ENCODE data around the gene OR10Z1. TPM values are rescaled to one million over a fixed set of nuclear protein-coding genes. Genes with fewer than 3 reads are reported as not detected.

OR10Z1 gene, protein sequence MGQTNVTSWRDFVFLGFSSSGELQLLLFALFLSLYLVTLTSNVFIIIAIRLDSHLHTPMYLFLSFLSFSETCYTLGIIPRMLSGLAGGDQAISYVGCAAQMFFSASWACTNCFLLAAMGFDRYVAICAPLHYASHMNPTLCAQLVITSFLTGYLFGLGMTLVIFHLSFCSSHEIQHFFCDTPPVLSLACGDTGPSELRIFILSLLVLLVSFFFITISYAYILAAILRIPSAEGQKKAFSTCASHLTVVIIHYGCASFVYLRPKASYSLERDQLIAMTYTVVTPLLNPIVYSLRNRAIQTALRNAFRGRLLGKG
- total RNA-seq (ENCODE audit: low replicate concordance) = not detected in 2 replicates
- long read RNA-seq = 0 reads

DNA sequence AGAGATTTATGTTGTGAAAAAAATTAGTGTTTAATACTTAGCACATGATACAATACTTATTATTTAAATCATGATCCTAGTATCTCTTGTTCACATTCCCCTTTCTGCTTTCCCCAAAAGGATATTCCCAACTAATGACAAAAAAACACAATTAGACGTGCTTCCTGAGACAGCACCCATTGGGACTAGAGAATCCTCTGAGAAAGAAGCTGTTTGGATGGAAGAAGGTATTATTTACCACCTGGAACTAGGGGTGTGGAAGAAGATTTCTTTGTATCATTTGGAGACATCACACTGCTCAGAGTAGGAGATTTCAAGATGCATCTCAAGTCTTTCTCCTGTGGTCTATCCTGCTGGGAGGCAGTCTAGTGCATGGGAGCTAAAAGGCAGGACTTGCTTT is at the start of gene OR10Z1:
OR10Z1 (plus strand) TSS at position 301 of the 400 bp plus-strand sequence. CDS start 1,171 bp downstream, outside the sequence.
- Mint-ChIP-seq H3K27me3 (peaks cover 3% of the 10 kb centered on the region), H3K9me3 (no peaks in the 10 kb centered on the region), H3K4me1 (ENCODE audit: unreplicated experiment) (no peaks in the 10 kb centered on the region), H3K36me3 (no peaks in the 10 kb centered on the region), H3K4me3 (no peak within 1 kb of the TSS), H3K27ac (no peak within 1 kb of the TSS)
- no peak for DNase-seq (ENCODE audit: extremely low spot score, unreplicated experiment)
- TF ChIP-seq, protein P1, sequence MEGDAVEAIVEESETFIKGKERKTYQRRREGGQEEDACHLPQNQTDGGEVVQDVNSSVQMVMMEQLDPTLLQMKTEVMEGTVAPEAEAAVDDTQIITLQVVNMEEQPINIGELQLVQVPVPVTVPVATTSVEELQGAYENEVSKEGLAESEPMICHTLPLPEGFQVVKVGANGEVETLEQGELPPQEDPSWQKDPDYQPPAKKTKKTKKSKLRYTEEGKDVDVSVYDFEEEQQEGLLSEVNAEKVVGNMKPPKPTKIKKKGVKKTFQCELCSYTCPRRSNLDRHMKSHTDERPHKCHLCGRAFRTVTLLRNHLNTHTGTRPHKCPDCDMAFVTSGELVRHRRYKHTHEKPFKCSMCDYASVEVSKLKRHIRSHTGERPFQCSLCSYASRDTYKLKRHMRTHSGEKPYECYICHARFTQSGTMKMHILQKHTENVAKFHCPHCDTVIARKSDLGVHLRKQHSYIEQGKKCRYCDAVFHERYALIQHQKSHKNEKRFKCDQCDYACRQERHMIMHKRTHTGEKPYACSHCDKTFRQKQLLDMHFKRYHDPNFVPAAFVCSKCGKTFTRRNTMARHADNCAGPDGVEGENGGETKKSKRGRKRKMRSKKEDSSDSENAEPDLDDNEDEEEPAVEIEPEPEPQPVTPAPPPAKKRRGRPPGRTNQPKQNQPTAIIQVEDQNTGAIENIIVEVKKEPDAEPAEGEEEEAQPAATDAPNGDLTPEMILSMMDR (conservative IDR thresholded peaks at IDR 0.05) = no peak

DNA sequence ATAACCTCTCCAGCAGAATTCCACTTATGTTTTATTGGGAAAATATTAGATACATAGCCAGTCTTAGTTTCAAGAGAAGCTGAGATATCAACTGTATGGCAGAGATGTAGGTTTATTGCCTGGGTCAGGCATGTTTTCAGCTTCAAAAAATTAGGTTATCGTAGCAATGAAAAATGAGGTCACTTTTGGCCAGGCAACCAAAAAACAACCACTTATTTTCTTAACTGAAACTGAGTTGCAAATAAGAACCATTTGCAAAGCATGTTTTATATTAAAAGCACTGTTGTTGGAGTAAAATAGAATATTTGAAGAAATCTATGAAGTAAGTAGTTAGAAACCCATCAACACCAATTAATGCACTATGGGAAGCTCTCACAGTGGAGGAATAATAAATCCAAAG is 45.4 kb upstream of the OR10Z1 start:
- TF ChIP-seq, protein P1 (conservative IDR thresholded peaks at IDR 0.05) = no peak
- no peak for DNase-seq (ENCODE audit: extremely low spot score, unreplicated experiment)
- Mint-ChIP-seq H3K27me3 (peaks cover 3% of the 10 kb centered on the region), H3K9me3 (no peaks in the 10 kb centered on the region), H3K4me1 (ENCODE audit: unreplicated experiment) (no peaks in the 10 kb centered on the region), H3K4me3 (no peak overlapping the region), H3K27ac (no peak overlapping the region), H3K36me3 (no peaks in the 10 kb centered on the region)

DNA sequence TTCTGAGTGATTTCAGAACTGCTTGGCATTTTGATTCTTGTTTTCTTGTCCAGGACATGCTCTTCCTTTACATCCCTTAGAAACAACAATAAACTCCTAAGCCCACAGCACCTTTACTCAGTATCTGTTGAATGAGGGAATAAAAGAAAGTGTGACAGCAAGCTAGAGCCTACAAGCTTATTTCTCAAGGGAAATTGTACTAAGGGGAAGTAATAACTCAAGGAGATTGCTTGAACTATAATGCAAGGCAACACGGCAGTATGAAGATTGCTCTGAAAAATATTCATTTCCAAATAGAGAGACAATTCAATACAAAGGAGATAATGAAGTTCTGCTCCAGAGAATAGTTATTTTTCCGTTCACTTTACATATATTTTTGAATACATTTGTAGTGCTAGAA is 41.2 kb upstream of the OR10Z1 start:
- Mint-ChIP-seq H3K27me3 (peaks cover 7% of the 10 kb centered on the region), H3K9me3 (no peaks in the 10 kb centered on the region), H3K4me1 (ENCODE audit: unreplicated experiment) (no peaks in the 10 kb centered on the region), H3K36me3 (no peaks in the 10 kb centered on the region), H3K4me3 (no peak overlapping the region), H3K27ac (no peak overlapping the region)
- TF ChIP-seq, protein P1 (conservative IDR thresholded peaks at IDR 0.05) = no peak
- no peak for DNase-seq (ENCODE audit: extremely low spot score, unreplicated experiment)

DNA sequence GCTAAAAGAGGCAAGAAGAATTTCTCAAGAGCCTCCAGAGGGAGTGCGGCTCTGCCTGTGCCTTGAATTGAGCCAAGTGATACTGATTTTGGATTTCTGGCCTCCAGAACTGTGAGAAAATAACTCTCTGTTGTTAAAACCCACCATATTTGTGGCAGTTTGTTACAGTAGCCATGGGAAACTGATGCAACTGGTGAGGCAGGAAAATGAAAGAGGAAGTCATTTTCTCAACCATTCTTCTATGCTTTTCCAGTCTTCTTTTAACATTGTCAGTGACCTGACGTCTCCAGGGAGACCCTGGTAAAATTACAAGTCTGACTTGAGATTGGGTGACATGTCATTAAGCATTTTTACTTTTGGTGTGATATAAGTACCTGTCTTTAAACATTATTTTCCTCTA is 40.5 kb upstream of the OR10Z1 start:
- no peak for DNase-seq (ENCODE audit: extremely low spot score, unreplicated experiment)
- Mint-ChIP-seq H3K4me1 (ENCODE audit: unreplicated experiment) (no peaks in the 10 kb centered on the region), H3K36me3 (no peaks in the 10 kb centered on the region), H3K27me3 (peaks cover 7% of the 10 kb centered on the region), H3K9me3 (no peaks in the 10 kb centered on the region), H3K4me3 (no peak overlapping the region), H3K27ac (no peak overlapping the region)
- TF ChIP-seq, protein P1 (conservative IDR thresholded peaks at IDR 0.05) = no peak

DNA sequence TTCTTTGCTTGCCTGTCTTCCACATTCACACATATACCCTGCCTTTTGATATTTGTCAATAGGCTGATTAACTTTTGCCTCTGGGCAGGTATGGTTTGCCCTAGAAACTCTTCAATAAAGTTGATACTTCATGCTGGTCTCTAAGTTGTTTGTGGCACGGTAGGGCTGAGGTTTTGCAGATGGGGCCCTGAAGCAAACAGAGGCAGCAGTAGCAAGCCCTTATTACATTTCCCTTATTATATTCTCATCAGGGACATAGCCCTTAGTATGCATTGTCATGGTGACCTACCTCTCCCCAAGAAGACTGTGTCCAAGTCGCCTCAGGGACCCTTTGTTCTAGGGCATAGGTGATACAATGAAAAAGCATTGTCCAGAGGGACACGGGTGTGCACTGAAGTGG is 34.6 kb upstream of the OR10Z1 start, which contains the start of gene OR6P1:
OR6P1 (minus strand) TSS at position 101 of the 400 bp plus-strand sequence. CDS start 6,976 bp downstream, outside the sequence.
- Mint-ChIP-seq H3K36me3 (no peaks in the 10 kb centered on the region), H3K4me3 (no peak within 1 kb of the TSS), H3K9me3 (no peaks in the 10 kb centered on the region), H3K27ac (no peak within 1 kb of the TSS), H3K4me1 (ENCODE audit: unreplicated experiment) (no peaks in the 10 kb centered on the region), H3K27me3 (peaks cover 12% of the 10 kb centered on the region)
- no peak for DNase-seq (ENCODE audit: extremely low spot score, unreplicated experiment)
- TF ChIP-seq, protein P1 (conservative IDR thresholded peaks at IDR 0.05) = no peak

All from type B pancreatic cell (in vitro differentiated cells).